MM.1S (cell line): ENCODE results near the gene NAGK.

Source experiments
- DNase-seq: peaks from one replicate; pipeline ENCODE4 v3.0.0-alpha.2; 2015
- H2AFZ ChIP-seq: fragments of 300-600 bp; sonication (generic); 2 replicates; pipeline ENCODE4 v1.6.0; 2016; ENCODE audit warnings: antibody characterized with exemption, low read length
- H3F3A ChIP-seq: fragments of 300-600 bp; sonication (generic); 2 replicates; pipeline ENCODE4 v1.6.1; 2016; ENCODE audit warnings: mild to moderate bottlenecking, antibody characterized with exemption, low read length, moderate library complexity, mixed read lengths; ENCODE audit not compliant: insufficient read depth
- H3K27ac ChIP-seq: fragments of 300-600 bp; sonication (generic); 2 replicates; pipeline ENCODE4 v1.5.1; 2016; ENCODE audit warnings: mild to moderate bottlenecking, low read length
- H3K27me3 ChIP-seq: fragments of 300-600 bp; sonication (generic); replicated peaks from 2 replicates; pipeline ENCODE4 v1.6.0; 2016; ENCODE audit warnings: low read length; ENCODE audit not compliant: insufficient read depth
- H3K36me3 ChIP-seq: fragments of 300-600 bp; sonication (generic); replicated peaks from 2 replicates; pipeline ENCODE4 v1.6.1; 2016; ENCODE audit warnings: mild to moderate bottlenecking, low read length, mixed read lengths; ENCODE audit not compliant: insufficient read depth
- H3K4me1 ChIP-seq: fragments of 300-600 bp; sonication (generic); 2 replicates; pipeline ENCODE4 v1.6.1; 2016; ENCODE audit warnings: low read length, mixed read lengths
- H3K4me2 ChIP-seq: fragments of 300-600 bp; sonication (generic); 2 replicates; pipeline ENCODE4 v1.6.0; 2016; ENCODE audit warnings: low read depth, low read length
- H3K4me3 ChIP-seq: fragments of 300-600 bp; sonication (generic); 2 replicates; pipeline ENCODE4 v1.5.1; 2016; ENCODE audit warnings: low read length, mixed read lengths
- H3K79me2 ChIP-seq: fragments of 300-600 bp; sonication (generic); 2 replicates; pipeline ENCODE4 v1.6.1; 2016; ENCODE audit warnings: mixed run types, low read length, mixed read lengths
- H3K9ac ChIP-seq: fragments of 300-600 bp; sonication (generic); 2 replicates; pipeline ENCODE4 v1.6.1; 2016; ENCODE audit warnings: low read length, mixed read lengths
- H3K9me2 ChIP-seq: fragments of 300-600 bp; sonication (generic); replicated peaks from 2 replicates; pipeline ENCODE4 v1.6.1; 2016; ENCODE audit warnings: mild to moderate bottlenecking, low read length, mixed read lengths; ENCODE audit not compliant: insufficient read depth
- H3K9me3 ChIP-seq: fragments of 300-600 bp; sonication (generic); replicated peaks from 2 replicates; pipeline ENCODE4 v1.6.1; 2016; ENCODE audit warnings: mild to moderate bottlenecking, low read length, mixed read lengths; ENCODE audit not compliant: insufficient read depth
- H4K20me1 ChIP-seq: fragments of 300-600 bp; sonication (generic); 2 replicates; pipeline ENCODE4 v1.6.1; 2016; ENCODE audit warnings: mild to moderate bottlenecking, low read length, moderate library complexity, mixed read lengths; ENCODE audit not compliant: insufficient read depth
- EZH2 ChIP-seq: fragments of 300-600 bp; sonication (generic); optimal IDR thresholded peaks from 2 replicates; pipeline ENCODE3; 2017; ENCODE audit warnings: low read depth, mild to moderate bottlenecking, antibody characterized with exemption, low read length, mixed read lengths
- EZH2phosphoT487 ChIP-seq: fragments of 300-600 bp; sonication (generic); IDR thresholded peaks from 2 replicates; pipeline ENCODE4 v1.6.1; 2018; ENCODE audit warnings: antibody characterized with exemption, low read length
- TF ChIP-seq, protein P1 (sequence below): fragments of 300-600 bp; sonication (generic); IDR thresholded peaks from 2 replicates; pipeline ENCODE4 v1.5.1; 2016; ENCODE audit warnings: antibody characterized with exemption, low read length, mixed read lengths

NAGK gene

GRCh38 chr2:71125506-71126294, 57.3 kb downstream of the NAGK start:
- Histone ChIP-seq H3K79me2 (peaks cover 49% of the 10 kb centered on the region), H3K4me1 (no peaks in the 10 kb centered on the region), H3K27me3 (no peaks in the 10 kb centered on the region), H4K20me1 (no peaks in the 10 kb centered on the region), H2AFZ (no peak overlapping the region), H3K27ac (no peak overlapping the region), H3K9me2 (no peaks in the 10 kb centered on the region), H3K9ac (no peak overlapping the region), H3K9me3 (no peaks in the 10 kb centered on the region), H3K36me3 (no peaks in the 10 kb centered on the region; the same call in 1 of the 2 replicates), H3K4me3 (no peak overlapping the region), H3F3A (no peaks in the 10 kb centered on the region), H3K4me2 (no peak overlapping the region)
- no peak for DNase-seq
- TF ChIP-seq EZH2 (no peak), EZH2phosphoT487 (no peak)
- TF ChIP-seq, protein P1, sequence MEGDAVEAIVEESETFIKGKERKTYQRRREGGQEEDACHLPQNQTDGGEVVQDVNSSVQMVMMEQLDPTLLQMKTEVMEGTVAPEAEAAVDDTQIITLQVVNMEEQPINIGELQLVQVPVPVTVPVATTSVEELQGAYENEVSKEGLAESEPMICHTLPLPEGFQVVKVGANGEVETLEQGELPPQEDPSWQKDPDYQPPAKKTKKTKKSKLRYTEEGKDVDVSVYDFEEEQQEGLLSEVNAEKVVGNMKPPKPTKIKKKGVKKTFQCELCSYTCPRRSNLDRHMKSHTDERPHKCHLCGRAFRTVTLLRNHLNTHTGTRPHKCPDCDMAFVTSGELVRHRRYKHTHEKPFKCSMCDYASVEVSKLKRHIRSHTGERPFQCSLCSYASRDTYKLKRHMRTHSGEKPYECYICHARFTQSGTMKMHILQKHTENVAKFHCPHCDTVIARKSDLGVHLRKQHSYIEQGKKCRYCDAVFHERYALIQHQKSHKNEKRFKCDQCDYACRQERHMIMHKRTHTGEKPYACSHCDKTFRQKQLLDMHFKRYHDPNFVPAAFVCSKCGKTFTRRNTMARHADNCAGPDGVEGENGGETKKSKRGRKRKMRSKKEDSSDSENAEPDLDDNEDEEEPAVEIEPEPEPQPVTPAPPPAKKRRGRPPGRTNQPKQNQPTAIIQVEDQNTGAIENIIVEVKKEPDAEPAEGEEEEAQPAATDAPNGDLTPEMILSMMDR: no peak

GRCh38 chr2:71126957-71127356, 58.5 kb downstream of the NAGK start:
- no peak overlapping the region for H2AFZ ChIP-seq
- DNase-seq: no peak
- no peak overlapping the region for H3K4me3 ChIP-seq
- H3K4me1 ChIP-seq: peaks cover 2% of the 10 kb centered on the region; the same call in 1 of the 2 replicates
- peaks cover 60% of the 10 kb centered on the region for H3K79me2 ChIP-seq
- no peak overlapping the region for H3K9ac ChIP-seq
- no peak overlapping the region for H3K4me2 ChIP-seq
- no peaks in the 10 kb centered on the region; the same call in 1 of the 2 replicates for H3K36me3 ChIP-seq
- no peaks in the 10 kb centered on the region for H3K9me3 ChIP-seq
- H3K9me2 ChIP-seq: no peaks in the 10 kb centered on the region
- H3F3A ChIP-seq: no peaks in the 10 kb centered on the region
- H3K27ac ChIP-seq: no peak overlapping the region
- no peaks in the 10 kb centered on the region for H4K20me1 ChIP-seq
- no peak for TF ChIP-seq EZH2
- no peaks in the 10 kb centered on the region for H3K27me3 ChIP-seq
